ENCODE data around the gene BRIP1.
"Not testable (repeated sequence)": the region's sequence is repeated elsewhere in the genome, so short reads cannot be mapped to it uniquely, and the experiment has no call there.

BRIP1 gene

DNA sequence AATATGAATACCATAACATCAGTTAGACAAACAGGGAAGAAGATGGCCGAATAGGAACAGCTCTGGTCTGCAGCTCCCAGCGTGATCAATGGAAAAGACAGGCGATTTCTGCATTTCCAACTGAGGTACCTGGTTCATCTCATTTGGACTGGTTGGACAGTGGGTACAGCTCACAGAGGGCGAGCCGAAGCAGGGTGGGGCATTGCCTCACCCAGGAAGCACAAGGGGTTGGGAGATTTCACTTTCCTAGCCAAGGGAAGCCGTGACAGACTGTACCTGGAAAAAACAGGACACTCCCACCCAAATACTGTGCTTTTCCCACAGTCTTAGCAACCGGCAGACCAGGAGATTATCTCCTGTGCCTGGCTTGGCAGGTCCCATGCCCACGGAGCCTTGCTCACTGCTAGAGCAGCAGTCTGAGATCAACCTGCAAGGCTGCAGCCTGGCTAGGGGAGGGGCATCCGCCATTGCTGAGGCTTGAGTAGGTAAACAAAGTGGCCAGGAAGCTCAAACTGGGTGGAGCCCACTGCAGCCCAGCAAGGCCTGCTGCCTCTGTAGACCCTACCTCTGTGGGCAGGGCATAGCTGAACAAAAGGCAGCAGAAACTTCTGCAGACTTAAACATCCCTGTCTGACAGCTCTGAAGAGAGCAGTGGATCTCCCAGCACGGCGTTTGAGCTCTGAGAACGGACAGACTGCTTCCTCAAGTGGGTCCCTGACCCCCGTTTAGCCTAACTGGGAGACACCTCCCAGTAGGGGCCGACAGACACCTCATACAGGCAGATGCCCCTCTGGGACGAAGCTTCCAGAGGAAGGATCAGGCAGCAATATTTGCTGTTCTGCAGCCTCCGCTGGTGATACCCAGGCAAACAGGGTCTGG is 190.1 kb downstream of the BRIP1 start:
- not testable (repeated sequence) for DNase-seq; H3K4me1 Mint-ChIP-seq (ENCODE audit: low read depth in 2 of 2); H3K36me3 Mint-ChIP-seq (ENCODE audit: insufficient read depth); H3K4me3 Mint-ChIP-seq; ATAC-seq (replicated peaks); H3K27me3 Mint-ChIP-seq; H3K27ac Mint-ChIP-seq; H3K9me3 Mint-ChIP-seq

DNA sequence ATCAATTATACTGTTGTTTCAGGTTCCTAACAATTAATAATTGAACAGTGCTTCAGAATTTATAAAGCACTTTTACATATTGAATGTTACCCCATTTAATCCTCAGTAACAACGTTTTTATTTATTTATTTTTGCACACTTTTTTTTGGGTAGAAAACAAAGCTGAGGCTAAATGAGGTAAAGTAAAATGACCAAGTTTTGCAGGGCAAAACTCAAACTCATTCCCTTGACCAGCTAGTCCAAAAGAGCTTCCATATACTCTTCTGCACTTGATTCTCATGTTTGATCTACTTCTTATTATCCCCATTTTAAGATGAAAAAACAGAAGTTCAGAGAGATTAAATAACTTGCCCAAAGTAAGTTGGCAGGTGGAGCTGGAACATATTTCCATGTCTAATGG is 191.2 kb downstream of the BRIP1 start:
- DNase-seq (no peak), ATAC-seq (replicated peaks) (no peak)
- no peaks in the 10 kb centered on the region for H3K36me3 Mint-ChIP-seq (ENCODE audit: insufficient read depth)
- H3K27ac Mint-ChIP-seq, result no peak overlapping the region
- H3K4me3 Mint-ChIP-seq, result no peak overlapping the region
- H3K27me3 Mint-ChIP-seq, result no peaks in the 10 kb centered on the region
- no peaks in the 10 kb centered on the region for H3K4me1 Mint-ChIP-seq (ENCODE audit: low read depth in 2 of 2)
- peaks cover 0 to 2% of the 10 kb centered on the region in 2 donors for H3K9me3 Mint-ChIP-seq

DNA sequence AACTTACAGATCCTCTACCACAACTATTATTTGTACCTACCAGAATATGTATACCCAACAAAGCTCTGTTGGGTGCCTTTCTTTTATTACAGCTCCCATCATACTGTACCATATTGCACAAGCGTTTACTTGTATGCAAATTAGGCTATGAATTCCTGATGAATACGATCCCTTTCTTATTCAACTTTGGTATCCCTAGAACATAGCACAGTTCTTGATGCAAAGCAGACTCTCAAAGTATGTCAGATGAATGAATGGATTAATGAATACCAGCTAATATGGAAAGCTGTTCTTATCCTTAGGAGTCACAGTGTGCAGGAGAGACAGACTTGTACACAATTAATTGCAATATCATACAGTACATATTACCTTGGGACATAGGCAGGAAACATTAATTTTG is 192.6 kb downstream of the BRIP1 start:
- Mint-ChIP-seq H3K27ac (no peak overlapping the region), H3K27me3 (peaks cover 5 to 12% of the 10 kb centered on the region in 2 donors), H3K4me3 (no peak overlapping the region), H3K9me3 (peaks cover 0 to 2% of the 10 kb centered on the region in 2 donors), H3K4me1 (ENCODE audit: low read depth in 2 of 2) (no peaks in the 10 kb centered on the region), H3K36me3 (ENCODE audit: insufficient read depth) (no peaks in the 10 kb centered on the region)
- ATAC-seq (replicated peaks) (no peak), DNase-seq (no peak)

DNA sequence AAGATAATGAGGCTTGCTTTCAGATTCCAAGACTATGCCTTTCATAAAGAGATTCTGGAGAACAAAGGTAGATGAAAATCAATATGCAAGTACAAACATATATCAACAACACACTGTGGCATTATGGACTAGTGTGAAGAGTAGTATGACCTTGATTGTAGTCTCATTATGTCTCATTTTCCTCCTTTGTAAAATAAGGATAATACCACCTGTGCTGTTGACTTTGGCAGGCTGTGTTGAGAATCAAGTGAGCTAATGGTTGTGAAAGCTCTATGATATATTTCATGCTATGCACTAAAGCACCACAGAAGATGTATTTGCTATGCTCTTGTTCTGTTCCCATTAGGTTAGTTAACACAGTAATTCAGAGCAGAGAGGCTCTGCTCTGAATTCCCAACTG is 193.8 kb downstream of the BRIP1 start:
- Mint-ChIP-seq H3K9me3 (peaks cover 0 to 2% of the 10 kb centered on the region in 2 donors), H3K4me3 (no peak overlapping the region)
- no peak for DNase-seq

DNA sequence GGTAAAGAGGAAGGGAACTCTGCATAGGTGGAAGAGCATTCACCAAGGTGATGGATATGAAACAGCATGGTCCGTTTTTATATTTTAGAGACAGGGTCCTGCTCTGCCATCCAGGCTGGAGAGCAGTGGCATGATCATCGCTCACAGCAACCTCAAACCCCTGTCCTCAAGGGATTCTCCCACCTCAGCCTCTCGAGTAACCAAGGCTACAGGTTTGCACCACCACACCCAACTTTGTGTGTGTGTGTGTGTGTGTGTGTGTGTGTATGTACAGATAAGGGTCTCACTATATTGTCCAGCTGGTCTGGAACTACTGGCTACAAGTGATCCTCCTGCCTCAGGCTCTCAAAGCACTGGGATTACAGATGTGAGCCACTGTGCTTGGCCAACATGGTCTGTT is 194.8 kb downstream of the BRIP1 start:
- H3K36me3 Mint-ChIP-seq (ENCODE audit: insufficient read depth), result no peaks in the 10 kb centered on the region
- ATAC-seq (replicated peaks) (no peak), DNase-seq (no peak)
- peaks cover 18 to 27% of the 10 kb centered on the region in 2 donors for H3K27me3 Mint-ChIP-seq
- peaks cover 0 to 2% of the 10 kb centered on the region in 2 donors for H3K9me3 Mint-ChIP-seq
- no peak overlapping the region for H3K4me3 Mint-ChIP-seq
- no peak overlapping the region for H3K27ac Mint-ChIP-seq
- no peaks in the 10 kb centered on the region for H3K4me1 Mint-ChIP-seq (ENCODE audit: low read depth in 2 of 2)

More for the DNA sequence above, 193.8 kb downstream of the BRIP1 start:
- H3K36me3 Mint-ChIP-seq (ENCODE audit: insufficient read depth), result no peaks in the 10 kb centered on the region
- no peak for ATAC-seq (replicated peaks)
- H3K4me1 Mint-ChIP-seq (ENCODE audit: low read depth in 2 of 2), result no peaks in the 10 kb centered on the region
- H3K27ac Mint-ChIP-seq, result no peak overlapping the region
- H3K27me3 Mint-ChIP-seq, result peaks cover 15 to 22% of the 10 kb centered on the region in 2 donors

DNA sequence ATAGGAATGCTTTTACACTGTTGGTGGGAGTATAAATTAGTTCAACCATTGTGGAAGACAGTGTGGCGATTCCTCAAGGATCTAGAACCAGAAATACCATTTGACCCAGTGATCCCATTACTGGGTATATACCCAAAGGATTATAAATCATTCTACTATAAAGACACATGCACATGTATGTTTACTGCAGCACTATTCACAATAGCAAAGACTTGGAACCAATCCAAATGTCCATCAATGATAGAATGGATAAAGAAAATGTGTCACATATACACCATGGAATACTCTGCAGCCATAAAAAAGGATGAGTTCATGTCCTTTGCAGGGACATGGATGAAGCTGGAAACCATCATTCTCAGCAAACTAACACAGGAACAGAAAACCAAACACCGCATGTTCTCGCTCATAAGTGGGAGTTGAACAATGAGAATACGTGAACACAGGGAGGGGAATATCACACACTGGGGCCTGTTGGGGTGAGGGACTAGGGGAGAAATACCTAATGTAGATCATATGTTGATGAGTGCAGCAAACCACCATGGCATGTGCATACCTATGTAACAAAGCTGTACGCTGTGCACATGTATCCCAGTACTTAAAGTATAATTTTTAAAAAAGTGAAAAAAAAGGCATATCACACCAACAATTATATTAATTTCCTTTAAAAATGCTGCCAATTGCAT is 196.8 kb downstream of the BRIP1 start:
- ATAC-seq (replicated peaks); H3K4me3 Mint-ChIP-seq; H3K9me3 Mint-ChIP-seq; H3K27ac Mint-ChIP-seq; H3K4me1 Mint-ChIP-seq (ENCODE audit: low read depth in 2 of 2); H3K36me3 Mint-ChIP-seq (ENCODE audit: insufficient read depth); DNase-seq: not testable (repeated sequence)
- peaks cover 32 to 42% of the 10 kb centered on the region in 2 donors for H3K27me3 Mint-ChIP-seq

DNA sequence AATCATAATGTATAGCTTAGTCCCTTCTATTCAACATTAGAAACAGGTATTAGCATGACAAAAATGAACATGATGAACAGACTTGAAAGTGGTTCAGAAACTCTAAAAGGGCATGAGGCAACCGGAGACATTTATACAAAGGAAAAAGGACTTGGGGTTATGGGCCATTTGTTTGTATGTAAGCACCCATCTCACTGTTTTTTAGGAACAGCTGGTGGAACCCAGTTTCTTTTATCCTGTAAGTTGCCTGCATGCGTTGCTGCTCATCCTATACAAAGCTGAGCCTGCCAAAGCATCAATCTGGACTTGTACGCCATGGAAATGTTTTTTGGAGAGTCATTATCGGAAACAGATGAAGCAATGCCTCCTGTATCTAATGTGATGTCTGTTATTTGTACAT is 200.0 kb downstream of the BRIP1 start:
- Mint-ChIP-seq H3K36me3 (ENCODE audit: insufficient read depth) (no peaks in the 10 kb centered on the region), H3K9me3 (no peaks in the 10 kb centered on the region), H3K27me3 (peaks cover 32 to 49% of the 10 kb centered on the region in 2 donors), H3K4me1 (ENCODE audit: low read depth in 2 of 2) (no peaks in the 10 kb centered on the region), H3K27ac (no peak overlapping the region), H3K4me3 (no peak overlapping the region)
- ATAC-seq (replicated peaks) (no peak), DNase-seq (no peak)

DNA sequence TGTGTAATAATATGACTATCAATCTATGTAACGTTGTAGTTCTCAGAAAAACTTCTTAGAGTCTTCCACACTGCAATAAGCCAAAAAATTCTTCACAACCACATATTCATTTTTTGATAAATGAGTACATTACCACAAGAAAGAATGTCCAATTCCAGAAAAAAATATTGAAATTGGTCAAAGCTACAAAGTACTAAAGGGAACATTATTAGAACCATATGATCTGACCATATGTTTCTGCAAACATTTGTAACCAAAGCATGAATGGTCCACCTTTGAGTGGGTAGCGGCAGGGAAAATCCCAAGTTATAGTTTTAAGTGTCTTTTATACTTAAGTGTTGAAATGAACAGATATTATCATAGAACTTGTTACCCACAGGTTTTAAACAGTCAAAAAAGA is 200.6 kb downstream of the BRIP1 start:
- Mint-ChIP-seq H3K4me1 (ENCODE audit: low read depth in 2 of 2) (no peaks in the 10 kb centered on the region), H3K36me3 (ENCODE audit: insufficient read depth) (no peaks in the 10 kb centered on the region), H3K27me3 (peaks cover 32 to 49% of the 10 kb centered on the region in 2 donors), H3K4me3 (no peak overlapping the region), H3K27ac (no peak overlapping the region), H3K9me3 (no peaks in the 10 kb centered on the region)
- DNase-seq, result no peak
- no peak for ATAC-seq (replicated peaks)

DNA sequence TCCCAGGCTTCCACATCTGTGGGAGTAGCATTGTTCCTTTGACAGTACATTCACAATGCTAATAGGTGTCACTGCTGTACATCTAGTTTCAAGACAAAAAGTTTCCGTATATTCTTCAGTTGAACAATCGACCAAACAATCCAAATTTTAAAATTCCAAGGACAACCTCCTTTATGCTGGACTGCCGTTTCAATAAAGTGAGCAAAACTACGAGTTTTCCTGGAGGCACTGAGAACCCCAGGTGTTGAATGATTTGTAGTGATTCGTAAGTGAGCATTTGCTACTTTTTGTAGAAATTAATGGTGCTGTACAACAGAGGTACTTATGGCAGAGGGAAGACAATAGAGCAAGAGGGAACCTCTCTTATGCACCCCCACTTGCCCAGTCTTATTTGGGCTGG is 201.1 kb downstream of the BRIP1 start:
- Mint-ChIP-seq H3K4me1 (ENCODE audit: low read depth in 2 of 2) (no peaks in the 10 kb centered on the region), H3K9me3 (no peaks in the 10 kb centered on the region), H3K27me3 (peaks cover 32 to 50% of the 10 kb centered on the region in 2 donors), H3K36me3 (ENCODE audit: insufficient read depth) (no peaks in the 10 kb centered on the region), H3K4me3 (no peak overlapping the region), H3K27ac (no peak overlapping the region)
- DNase-seq (no peak), ATAC-seq (replicated peaks) (no peak)

DNA sequence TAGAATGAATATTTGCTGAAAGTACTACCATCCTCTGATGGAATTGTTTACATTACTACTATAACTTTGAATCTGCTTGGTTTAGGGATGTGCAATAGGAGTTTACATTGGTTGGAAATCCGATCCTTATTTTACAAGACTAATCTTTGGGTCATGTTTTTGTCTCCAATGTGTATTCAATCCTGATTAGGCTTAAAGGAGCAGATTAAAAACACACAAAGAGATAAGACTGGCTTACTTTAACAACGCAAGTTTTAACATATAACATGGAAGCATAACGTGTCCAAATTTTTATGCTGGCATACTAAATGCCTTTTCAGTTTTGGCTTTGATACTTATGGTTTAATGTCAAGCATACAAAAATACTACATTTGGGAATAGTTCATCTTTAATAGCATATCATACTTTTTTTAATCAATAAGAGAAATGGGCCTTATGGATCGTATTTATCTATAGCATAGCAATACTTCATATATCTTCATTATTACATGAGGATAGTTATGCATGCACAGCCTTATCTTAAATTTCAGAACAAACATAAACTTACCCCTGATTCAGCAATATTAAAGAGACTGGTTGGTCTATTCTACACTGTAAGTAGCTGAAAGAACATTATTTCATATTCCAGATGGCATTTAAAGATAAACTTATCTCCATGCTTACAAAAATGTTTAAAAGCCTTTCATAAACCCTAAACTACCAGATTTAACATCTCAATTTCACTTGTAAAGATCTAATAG is 202.4 kb downstream of the BRIP1 start:
- Mint-ChIP-seq H3K4me3 (no peak overlapping the region), H3K27me3 (peaks cover 26 to 45% of the 10 kb centered on the region in 2 donors), H3K27ac (no peak overlapping the region), H3K9me3 (no peaks in the 10 kb centered on the region), H3K36me3 (ENCODE audit: insufficient read depth) (no peaks in the 10 kb centered on the region), H3K4me1 (ENCODE audit: low read depth in 2 of 2) (no peaks in the 10 kb centered on the region)
- no peak for DNase-seq
- no peak for ATAC-seq (replicated peaks)

DNA sequence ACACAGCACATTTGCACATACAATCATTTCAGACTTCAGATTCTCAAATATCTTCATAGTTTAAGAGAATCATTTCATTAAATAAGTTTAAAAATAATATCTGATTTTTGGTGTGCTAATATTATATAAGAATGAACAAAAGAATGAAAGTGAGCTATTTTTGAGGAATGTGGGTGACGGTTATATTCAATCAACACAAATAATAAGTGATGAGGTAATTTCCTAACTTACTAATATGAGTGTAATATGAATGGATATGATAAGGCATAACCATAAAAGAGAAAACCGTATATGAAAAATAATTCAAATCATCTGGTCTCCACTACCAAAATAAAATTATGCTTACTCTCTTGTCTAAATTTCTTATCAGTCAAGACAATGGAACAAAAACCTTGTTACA is 203.9 kb downstream of the BRIP1 start:
- Mint-ChIP-seq H3K4me3 (no peak overlapping the region), H3K9me3 (no peaks in the 10 kb centered on the region), H3K27ac (no peak overlapping the region), H3K27me3 (peaks cover 16 to 32% of the 10 kb centered on the region in 2 donors), H3K36me3 (ENCODE audit: insufficient read depth) (no peaks in the 10 kb centered on the region), H3K4me1 (ENCODE audit: low read depth in 2 of 2) (no peaks in the 10 kb centered on the region)
- DNase-seq (no peak), ATAC-seq (replicated peaks) (no peak)

DNA sequence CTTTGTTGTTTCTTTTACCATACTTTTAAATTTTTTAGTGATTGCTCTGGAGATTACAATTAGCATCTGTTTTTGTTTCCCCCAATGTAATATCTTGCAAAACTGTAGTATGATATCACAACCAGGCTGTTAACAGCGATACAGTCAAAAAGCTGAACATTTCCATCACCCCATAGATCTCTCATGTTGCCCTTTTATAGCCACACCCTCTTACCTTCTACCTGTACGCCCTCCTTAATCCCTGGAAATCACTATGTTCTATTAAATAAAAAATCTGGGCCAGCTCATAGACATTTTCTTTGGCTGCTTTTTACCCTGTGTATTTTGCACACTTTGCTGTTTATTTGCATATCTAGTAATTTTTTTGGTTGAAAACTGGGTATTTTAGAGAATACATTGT is 205.1 kb downstream of the BRIP1 start:
- no peak for ATAC-seq (replicated peaks)
- Mint-ChIP-seq H3K27me3 (peaks cover 17 to 32% of the 10 kb centered on the region in 2 donors), H3K4me3 (no peak overlapping the region), H3K9me3 (peaks cover 0 to 1% of the 10 kb centered on the region in 2 donors), H3K4me1 (ENCODE audit: low read depth in 2 of 2) (no peaks in the 10 kb centered on the region), H3K36me3 (ENCODE audit: insufficient read depth) (no peaks in the 10 kb centered on the region), H3K27ac (no peak overlapping the region)
- DNase-seq, result no peak

DNA sequence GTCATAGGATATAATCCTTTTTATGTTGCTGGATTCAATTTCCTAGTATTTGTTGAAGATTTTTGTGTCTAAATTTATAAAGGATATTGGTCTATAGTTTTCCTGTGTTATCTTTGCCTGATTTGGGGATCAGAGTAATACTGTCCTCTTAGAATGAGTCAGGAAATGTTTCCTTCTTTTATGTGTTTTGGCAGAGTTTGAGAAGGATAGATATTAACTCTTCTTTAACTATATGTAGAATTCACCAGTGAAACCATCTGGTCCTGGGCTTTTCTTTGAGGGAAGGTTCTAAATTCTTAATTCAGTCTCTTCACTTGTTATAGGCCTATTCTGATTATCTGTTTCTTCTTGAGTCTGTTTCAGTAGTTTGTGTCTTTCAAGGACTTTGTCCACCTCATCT is 206.0 kb downstream of the BRIP1 start:
- DNase-seq, result no peak
- H3K4me3 Mint-ChIP-seq, result no peak overlapping the region
- H3K4me1 Mint-ChIP-seq (ENCODE audit: low read depth in 2 of 2), result no peaks in the 10 kb centered on the region
- ATAC-seq (replicated peaks), result no peak
- peaks cover 13 to 26% of the 10 kb centered on the region in 2 donors for H3K27me3 Mint-ChIP-seq
- H3K36me3 Mint-ChIP-seq (ENCODE audit: insufficient read depth), result no peaks in the 10 kb centered on the region
- peaks cover 0 to 1% of the 10 kb centered on the region in 2 donors for H3K9me3 Mint-ChIP-seq
- no peak overlapping the region for H3K27ac Mint-ChIP-seq
